Activated CD8-positive, alpha-beta memory T cell treated with anti-CD3 and anti-CD28 coated beads for 48 hours (primary cell): ENCODE data around the gene CHD5.

ENCODE experiments used
- DNase-seq, 3 experiments: peaks; one replicate each; pipeline ENCODE4 v3.0.0-alpha.2; 2020; ENCODE audit warnings: low read depth in 2 of 3, low spot score in 2 of 3

The CHD5 gene

GRCh38 chr1:6101826-6102531, 78.1 kb downstream of the CHD5 start:
- no peak for DNase-seq

GRCh38 chr1:6100861-6101783, 79.0 kb downstream of the CHD5 start:
- no peak for DNase-seq

GRCh38 chr1:6099787-6100765, 80.0 kb downstream of the CHD5 start:
- no peak for DNase-seq

- DNase-seq: no peak
Measured at GRCh38 chr1:6099297-6099696, 80.8 kb downstream of the CHD5 start.

GRCh38 chr1:6098303-6099215, 81.6 kb downstream of the CHD5 start:
- no peak for DNase-seq

GRCh38 chr1:6097824-6098223, 82.3 kb downstream of the CHD5 start:
- no peak for DNase-seq

GRCh38 chr1:6097117-6097595, 83.0 kb downstream of the CHD5 start:
- DNase-seq: no peak

- DNase-seq: no peak
Measured at GRCh38 chr1:6096243-6097116, 83.6 kb downstream of the CHD5 start.

GRCh38 chr1:6095511-6096242, 84.4 kb downstream of the CHD5 start:
- DNase-seq: no peak

- DNase-seq: no peak
Measured at GRCh38 chr1:6094801-6095505, 85.2 kb downstream of the CHD5 start.

- DNase-seq: no peak
Measured at GRCh38 chr1:6094246-6094645, 85.9 kb downstream of the CHD5 start.

GRCh38 chr1:6093611-6094010, 86.5 kb downstream of the CHD5 start:
- DNase-seq: no peak

- no peak for DNase-seq
Measured at GRCh38 chr1:6093071-6093470, 87.0 kb downstream of the CHD5 start.

- DNase-seq: no peak
Measured at GRCh38 chr1:6092211-6092610, 87.9 kb downstream of the CHD5 start.

GRCh38 chr1:6091823-6092109, 88.4 kb downstream of the CHD5 start:
- DNase-seq: no peak

- no peak for DNase-seq
Measured at GRCh38 chr1:6090996-6091822, 88.9 kb downstream of the CHD5 start.

GRCh38 chr1:6090288-6090687, 89.8 kb downstream of the CHD5 start:
- DNase-seq: no peak
